Vagina (tissue), 2 donors: ENCODE results near the gene SCGB3A1. TPM values are rescaled to one million over a fixed set of nuclear protein-coding genes. Genes with fewer than 3 reads are reported as not detected.
A peak's percentile ranks its signal among the peaks of the same experiment; 100 is the strongest.

Experiments
- DNase-seq, 2 donors: peaks; one replicate each; pipeline ENCODE4 v3.0.0-alpha.2; 2017; ENCODE audit errors: extremely low spot score in 2 of 2
- H3K27ac ChIP-seq: fragments of 200-600 bp; sonication (generic); one replicate; pipeline ENCODE4 v1.5.1; 2019
- H3K27me3 ChIP-seq: fragments of 200-600 bp; sonication (generic); one replicate; pipeline ENCODE4 v1.5.1; 2019
- H3K36me3 ChIP-seq, 2 donors: fragments of 200-600 bp; sonication (generic); one replicate each; pipeline ENCODE4 v1.5.1; 2017 to 2019
- H3K4me1 ChIP-seq: fragments of 200-600 bp; sonication (generic); one replicate; pipeline ENCODE4 v1.5.1; 2019
- H3K4me3 ChIP-seq, 2 donors: fragments of 200-600 bp; sonication (generic); 1 replicate in 1 of 2; 2 replicates in 1 of 2; pipeline ENCODE4 v1.5.1; 2016 to 2019
- H3K9me3 ChIP-seq: fragments of 200-600 bp; sonication (generic); one replicate; pipeline ENCODE4 v1.5.1; 2019
- CTCF ChIP-seq, 3 experiments: fragments of 450-650 bp in 2 of 3; fragments of 200-600 bp in 1 of 3; sonication (generic) in 1 of 3; IDR thresholded peaks; one replicate each; pipeline ENCODE4 v1.5.1; 2017 to 2019; ENCODE audit warnings: antibody characterized with exemption in 3 of 3, mild to moderate bottlenecking in 2 of 3, moderate library complexity in 2 of 3
- POLR2A ChIP-seq, 2 donors: fragments of 450-650 bp; IDR thresholded peaks; one replicate each; pipeline ENCODE4 v1.6.1; 2017; ENCODE audit warnings: antibody characterized with exemption in 2 of 2, mild to moderate bottlenecking in 2 of 2, moderate library complexity in 2 of 2
- POLR2AphosphoS5 ChIP-seq, 2 donors: sonication (generic); formaldehyde crosslinking; IDR thresholded peaks; one replicate each; pipeline ENCODE4 v1.9.0; 2017; ENCODE audit warnings: antibody characterized with exemption in 2 of 2, mild to moderate bottlenecking in 2 of 2, low read depth in 1 of 2; ENCODE audit not compliant: insufficient read depth in 1 of 2
- intact Hi-C: fragments of 100-400 bp; cut with DNase I; formaldehyde crosslinking; loops from one replicate; pipeline ENCODE4 v1.15.1; 2023
- total RNA-seq: library from RNA; depleted of rRNA; stranded (reverse); fragments of >200 nt; gene quantifications from one replicate; pipeline ENCODE4 v1.2.3, GENCODE V29; 2016

The SCGB3A1 gene
- total RNA-seq, 1 donor from 2014 or later = not detected

GRCh38 chr5:180592176-180592575 is 877 bp upstream of the SCGB3A1 start:
- Histone ChIP-seq H3K27ac (no peak overlapping the region), H3K4me1 (peaks cover 19% of the 10 kb centered on the region), H3K36me3 (no peaks in the 10 kb centered on the region), H3K4me3 (no peak overlapping the region), H3K9me3 (no peaks in the 10 kb centered on the region), H3K27me3 (peaks cover 6% of the 10 kb centered on the region)
- DNase-seq = no peak
- intact Hi-C loops = no loop called here
- no peak for TF ChIP-seq POLR2A (IDR thresholded peaks at IDR 0.05)

GRCh38 chr5:180590543-180591310 is 572 bp downstream of the SCGB3A1 start:
- peaks cover 6% of the 10 kb centered on the region for H3K27me3 ChIP-seq
- TF ChIP-seq POLR2AphosphoS5 (IDR thresholded peaks at IDR 0.05; ENCODE audit: insufficient read depth in 1 of 2, low read depth in 1 of 2) = no peak
- TF ChIP-seq CTCF (IDR thresholded peaks at IDR 0.05) = no peak
- no peak for TF ChIP-seq POLR2A (IDR thresholded peaks at IDR 0.05)
- H3K9me3 ChIP-seq = no peaks in the 10 kb centered on the region
- H3K4me1 ChIP-seq = peaks cover 19% of the 10 kb centered on the region
- DNase-seq = no peak
- intact Hi-C loops = no loop called here
- H3K36me3 ChIP-seq = no peaks in the 10 kb centered on the region
- peak overlapping the region in 1 of 2 donors; percentile 31 for H3K4me3 ChIP-seq
- no peak overlapping the region for H3K27ac ChIP-seq

- Histone ChIP-seq H3K4me1 (peaks cover 19% of the 10 kb centered on the region), H3K4me3 (peak overlapping the region in 1 of 2 donors; percentile 31), H3K27me3 (peaks cover 6% of the 10 kb centered on the region), H3K9me3 (peaks cover 6% of the 10 kb centered on the region), H3K36me3 (no peaks in the 10 kb centered on the region), H3K27ac (no peak overlapping the region)
- no peak for TF ChIP-seq POLR2A (IDR thresholded peaks at IDR 0.05)
- TF ChIP-seq POLR2AphosphoS5 (IDR thresholded peaks at IDR 0.05; ENCODE audit: insufficient read depth in 1 of 2, low read depth in 1 of 2) = no peak
- no peak for TF ChIP-seq CTCF (IDR thresholded peaks at IDR 0.05)
- intact Hi-C loops = no loop called here
- no peak for DNase-seq
Observed at GRCh38 chr5:180589771-180590542, 1.3 kb downstream of the SCGB3A1 start.

DNA sequence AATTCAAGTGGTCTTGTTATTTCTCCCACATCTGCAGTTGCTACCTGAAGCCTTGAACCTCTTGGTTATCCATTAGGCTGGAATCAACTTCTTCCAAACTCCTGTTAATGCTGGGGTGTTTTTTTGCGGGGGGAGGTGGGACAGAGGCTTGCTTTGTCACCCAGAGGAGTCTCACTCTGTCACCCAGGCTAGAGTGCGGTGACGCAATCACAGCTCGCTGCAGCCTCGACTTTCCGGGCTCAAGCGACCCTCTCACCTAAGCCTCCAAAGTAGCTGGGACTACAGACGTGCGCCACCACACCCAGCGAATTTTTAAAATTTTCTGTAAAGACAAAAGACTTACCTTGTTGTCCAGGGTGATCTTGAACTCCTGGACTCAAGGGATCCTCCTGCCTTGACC is 4.4 kb downstream of the SCGB3A1 start:
- intact Hi-C loops = no loop called here
- Histone ChIP-seq H3K9me3 (peaks cover 8% of the 10 kb centered on the region), H3K27ac (no peak overlapping the region), H3K4me1 (peaks cover 19% of the 10 kb centered on the region), H3K36me3 (no peaks in the 10 kb centered on the region), H3K4me3 (no peak overlapping the region), H3K27me3 (peaks cover 6% of the 10 kb centered on the region)
- DNase-seq = no peak
- no peak for TF ChIP-seq POLR2A (IDR thresholded peaks at IDR 0.05)
- TF ChIP-seq POLR2AphosphoS5 (IDR thresholded peaks at IDR 0.05; ENCODE audit: insufficient read depth in 1 of 2, low read depth in 1 of 2) = no peak
- TF ChIP-seq CTCF (IDR thresholded peaks at IDR 0.05) = no peak

GRCh38 chr5:180586204-180586603 is 5.1 kb downstream of the SCGB3A1 start:
- Histone ChIP-seq H3K4me3 (no peak overlapping the region), H3K27me3 (peaks cover 6% of the 10 kb centered on the region), H3K27ac (no peak overlapping the region), H3K36me3 (no peaks in the 10 kb centered on the region), H3K9me3 (peaks cover 8% of the 10 kb centered on the region), H3K4me1 (peaks cover 14% of the 10 kb centered on the region)
- DNase-seq = no peak
- intact Hi-C loops = no loop called here
- TF ChIP-seq CTCF (IDR thresholded peaks at IDR 0.05) (no peak), POLR2A (IDR thresholded peaks at IDR 0.05) (no peak), POLR2AphosphoS5 (IDR thresholded peaks at IDR 0.05; ENCODE audit: insufficient read depth in 1 of 2, low read depth in 1 of 2) (no peak)
